Erythroblast (primary cell): Measurements from ENCODE around the gene ZBTB5.

ENCODE experiments used
- GATA1 ChIP-seq: IDR thresholded peaks from 2 replicates; pipeline ENCODE4 v1.6.1; 2011; ENCODE audit warnings: low read depth, mild to moderate bottlenecking, control low read depth, low read length, moderate library complexity
- POLR2A ChIP-seq: IDR thresholded peaks from 2 replicates; pipeline ENCODE4 v1.6.1; 2011; ENCODE audit warnings: mild to moderate bottlenecking, low read length

- no peak for TF ChIP-seq POLR2A
- TF ChIP-seq GATA1 = no peak
Measured at GRCh38 chr9:37508135-37508833, 43.0 kb upstream of the ZBTB5 start.
